GM21825 (cell line): ENCODE data around the gene SGTA.
"Not testable (repeated sequence)": the region's sequence is repeated elsewhere in the genome, so short reads cannot be mapped to it uniquely, and the experiment has no call there.

ENCODE experiments used
- ATAC-seq: cut with Tn5 transposase; IDR thresholded peaks from one replicate; pipeline ENCODE4 v1.9.1; 2021; ENCODE audit warnings: mild to moderate bottlenecking, moderate library complexity; ENCODE audit not compliant: unreplicated experiment

The SGTA gene

DNA sequence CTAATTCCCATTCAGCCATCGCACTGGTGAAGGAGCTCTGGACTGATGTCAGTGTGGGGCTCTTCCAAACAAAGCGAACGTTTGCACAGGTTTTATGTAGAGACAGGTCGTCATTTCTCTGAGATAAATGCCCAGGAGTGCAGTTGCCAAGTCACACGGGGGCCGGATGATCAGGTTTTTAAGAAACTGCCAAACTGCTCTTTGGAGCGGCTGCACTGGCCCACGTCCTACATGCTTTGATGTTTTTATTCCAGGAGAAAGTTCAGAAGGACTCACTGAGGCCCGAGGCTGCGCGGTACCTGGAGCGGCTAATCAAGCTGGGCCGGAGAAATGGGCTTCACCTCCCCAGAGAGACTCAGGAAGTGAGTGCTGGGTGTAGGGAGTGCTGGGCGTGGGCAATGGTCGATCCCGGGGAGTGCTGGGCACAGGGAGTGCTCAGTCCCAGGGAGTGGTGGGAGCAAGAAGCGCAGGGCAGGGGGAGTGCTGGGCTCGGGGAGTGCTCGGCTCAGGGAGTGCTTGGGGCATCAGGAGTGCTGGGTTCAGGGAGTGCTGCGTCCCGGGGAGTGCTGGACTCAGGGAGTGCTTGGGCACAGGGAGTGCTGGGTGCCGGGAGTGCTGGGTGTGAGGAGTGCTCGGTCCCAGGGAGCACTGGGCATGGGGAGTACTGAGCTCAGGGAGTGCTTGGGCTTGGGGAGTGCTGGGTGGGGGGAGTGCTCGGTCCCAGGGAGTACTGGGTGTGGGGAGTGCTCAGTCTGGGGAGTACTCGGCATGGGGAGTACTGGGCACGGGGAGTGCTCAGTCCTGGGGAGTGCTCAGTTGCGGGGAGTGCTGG is 13.0 kb upstream of the SGTA start:
- ATAC-seq: no peak

DNA sequence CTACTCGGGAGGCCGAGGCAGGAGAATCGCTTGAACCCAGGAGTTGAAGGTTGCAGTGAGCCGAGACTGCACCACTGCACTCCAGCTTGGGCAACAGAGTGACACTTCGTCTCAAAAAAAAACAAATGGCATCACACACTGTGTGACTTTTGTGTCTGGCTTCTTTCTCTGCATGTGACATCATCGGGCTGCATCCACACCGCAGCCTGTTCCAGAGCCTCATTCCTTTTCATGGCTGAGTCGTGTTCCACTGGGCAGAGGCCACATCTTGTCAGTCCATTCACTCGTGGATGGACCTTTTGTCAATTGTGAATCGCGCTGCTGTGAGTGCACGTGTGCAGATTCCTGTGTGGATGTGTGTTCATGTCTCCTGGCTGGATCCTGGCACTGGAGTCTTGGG is 10.5 kb upstream of the SGTA start:
- ATAC-seq: no peak

DNA sequence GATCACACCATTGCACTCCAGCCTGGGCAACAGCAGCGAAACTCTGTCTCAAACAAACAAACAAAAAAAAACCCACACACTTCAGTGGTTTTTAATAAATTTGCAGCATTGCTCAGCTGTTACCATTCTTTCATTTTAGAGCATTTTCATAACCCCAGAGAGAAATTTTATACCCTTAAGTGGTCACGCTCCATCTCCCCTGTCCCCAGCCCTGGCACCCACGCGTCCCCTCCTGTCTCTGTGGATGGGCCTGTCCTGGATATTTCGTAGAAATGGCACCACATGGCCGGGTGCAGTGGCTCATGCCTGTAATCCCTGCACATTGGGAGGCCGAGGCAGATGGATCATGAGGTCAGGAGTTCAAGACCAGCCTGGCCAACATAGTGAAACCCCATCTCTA is 10.1 kb upstream of the SGTA start:
- ATAC-seq: no peak

DNA sequence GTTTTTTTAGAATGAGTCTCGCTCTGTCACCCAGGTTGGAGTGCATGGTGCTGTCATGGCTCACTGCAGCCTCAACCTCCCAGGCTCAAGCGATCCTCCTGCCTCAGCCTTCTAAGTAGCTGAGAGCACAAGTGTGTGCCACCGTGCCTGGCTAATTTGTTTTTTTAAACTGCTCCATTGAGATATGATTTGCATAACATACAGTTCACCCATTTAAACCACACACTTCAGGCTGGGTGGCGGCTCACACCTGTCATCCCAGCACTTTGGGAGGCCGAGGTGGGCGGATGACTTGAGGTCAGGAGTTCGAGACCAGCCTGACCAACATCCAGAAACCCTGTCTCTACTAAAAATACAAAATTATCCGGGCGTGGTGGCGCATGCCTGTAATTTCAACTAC is 9.6 kb upstream of the SGTA start:
- ATAC-seq: not testable (repeated sequence)

DNA sequence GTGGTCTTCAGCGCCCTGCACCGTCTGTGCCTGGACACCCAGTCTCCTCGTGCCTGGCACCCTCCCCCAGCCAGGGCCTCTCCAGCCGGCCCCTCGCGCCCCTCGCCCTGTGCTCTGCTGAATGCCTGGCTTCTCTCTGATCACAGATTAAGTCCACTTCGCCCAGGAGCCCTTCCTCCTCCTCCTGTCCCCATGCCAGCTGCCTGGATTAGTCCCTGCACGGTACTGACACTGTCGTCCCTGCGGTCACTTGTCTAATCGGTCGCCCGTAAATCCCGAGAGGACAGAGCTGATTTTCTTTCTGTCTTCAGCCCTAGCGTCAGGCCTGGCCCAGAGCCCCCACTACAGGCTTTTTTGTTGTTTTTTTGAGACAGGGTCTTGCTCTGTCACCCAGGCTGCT is 8.8 kb upstream of the SGTA start:
- no peak for ATAC-seq

DNA sequence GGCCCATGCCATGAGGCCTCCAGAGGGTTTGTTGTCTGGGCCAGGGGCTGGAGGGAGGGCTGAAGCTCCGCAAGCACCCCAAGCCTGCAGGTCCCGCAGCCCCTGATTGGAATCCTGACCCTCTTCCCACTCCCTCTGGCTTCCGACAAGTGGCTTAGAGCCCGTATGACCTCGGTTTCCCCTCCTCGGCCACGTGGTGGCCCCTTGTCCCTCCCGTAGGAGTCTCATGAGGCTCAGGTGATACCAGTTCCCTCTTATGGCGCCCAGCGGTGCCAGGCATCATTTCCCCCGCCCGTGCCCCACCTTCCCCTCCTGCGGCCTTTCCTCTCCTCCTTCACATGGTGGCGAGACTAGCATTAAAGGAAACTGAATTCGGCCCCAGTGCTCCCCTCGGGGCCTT is 8.4 kb upstream of the SGTA start:
- no peak for ATAC-seq

DNA sequence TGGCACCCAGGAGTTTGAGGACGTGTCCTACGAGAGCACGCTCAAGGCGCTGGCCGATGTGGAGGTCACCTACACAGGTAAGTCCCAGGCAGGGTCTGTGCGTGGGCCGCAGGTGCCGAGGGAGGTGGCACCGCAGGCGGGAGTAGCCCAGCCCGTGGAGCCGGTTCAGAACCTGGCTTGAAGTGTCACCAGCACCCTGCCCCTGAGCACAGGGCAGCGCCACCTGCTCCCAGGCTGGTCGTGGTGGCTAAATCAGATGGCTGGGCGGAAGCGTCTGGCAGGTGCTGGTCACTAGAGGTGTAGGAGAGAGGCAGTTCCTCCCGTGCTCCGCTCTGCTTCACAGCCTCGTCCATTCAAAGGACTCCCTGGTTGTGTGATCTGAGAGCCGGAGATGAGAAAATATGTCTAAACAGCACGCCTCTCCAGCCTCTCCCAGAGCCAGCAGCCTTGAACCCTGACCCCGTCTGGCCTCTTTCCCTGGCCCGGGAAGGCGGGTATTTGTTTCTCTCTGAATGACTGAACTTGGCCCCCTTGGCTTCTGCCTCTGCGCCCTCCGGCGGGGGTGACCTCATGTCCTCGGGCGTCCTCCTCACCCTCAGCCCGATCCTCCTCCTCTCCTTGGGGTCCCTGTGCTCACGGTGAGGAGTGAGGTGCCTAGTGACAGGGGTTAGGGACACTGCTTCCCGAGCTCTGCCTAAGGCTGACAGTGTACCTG is 7.6 kb upstream of the SGTA start:
- ATAC-seq: no peak

DNA sequence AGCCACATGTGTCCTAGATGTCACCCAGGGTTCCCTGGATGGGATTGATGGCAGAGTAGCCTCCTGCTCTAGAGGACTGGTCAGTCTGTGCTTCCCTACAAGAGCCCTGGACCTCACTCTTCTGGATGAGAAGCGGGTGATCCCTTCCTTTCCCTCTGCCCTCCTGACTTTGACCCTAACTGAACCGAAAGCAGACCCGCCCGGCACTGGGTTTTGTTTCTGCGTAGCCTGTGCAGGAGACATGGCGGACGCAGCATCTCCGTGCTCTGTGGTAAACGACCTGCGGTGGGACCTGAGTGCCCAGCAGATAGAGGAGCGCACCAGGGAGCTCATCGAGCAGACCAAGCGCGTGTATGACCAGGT is 7.1 kb upstream of the SGTA start:
- ATAC-seq: no peak

DNA sequence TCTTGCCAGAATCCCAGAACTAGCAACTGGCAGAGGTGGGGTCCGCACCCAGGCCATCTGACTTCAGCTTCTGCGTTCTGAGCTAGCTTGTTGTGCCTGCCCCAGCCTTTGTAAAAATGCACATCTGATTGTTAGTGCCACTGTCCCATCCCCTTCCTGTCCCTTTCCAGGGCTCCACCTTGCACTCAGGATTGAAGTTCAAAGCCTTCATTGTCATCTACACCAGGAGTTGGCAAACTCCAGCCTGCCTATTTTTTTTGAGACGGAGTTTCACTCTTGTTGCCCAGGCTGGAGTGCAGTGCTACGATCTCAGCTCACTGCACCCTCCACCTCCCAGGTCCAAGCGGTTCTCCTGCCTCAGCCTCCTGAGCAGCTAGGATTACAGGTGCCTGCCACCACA is 5.2 kb upstream of the SGTA start:
- no peak for ATAC-seq

DNA sequence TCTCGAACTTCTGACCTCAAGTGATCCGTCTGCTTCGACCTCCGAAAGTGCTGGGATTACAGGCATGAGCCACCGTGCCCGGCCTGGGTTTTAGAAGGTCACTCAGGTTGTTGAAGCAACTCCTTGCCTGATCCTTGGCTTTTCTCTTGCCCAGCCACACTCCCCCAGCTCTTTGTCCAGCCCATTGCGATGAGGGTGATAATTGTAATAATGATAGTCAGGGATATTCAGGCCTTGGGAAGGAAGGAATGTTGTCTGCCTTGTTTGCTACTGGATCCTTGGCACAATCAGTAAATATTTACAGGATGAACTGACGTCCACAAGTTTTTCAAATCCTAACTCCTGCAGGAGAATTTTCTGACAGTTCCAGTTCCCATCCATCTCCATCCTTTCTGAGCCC is 4.0 kb upstream of the SGTA start:
- no peak for ATAC-seq

DNA sequence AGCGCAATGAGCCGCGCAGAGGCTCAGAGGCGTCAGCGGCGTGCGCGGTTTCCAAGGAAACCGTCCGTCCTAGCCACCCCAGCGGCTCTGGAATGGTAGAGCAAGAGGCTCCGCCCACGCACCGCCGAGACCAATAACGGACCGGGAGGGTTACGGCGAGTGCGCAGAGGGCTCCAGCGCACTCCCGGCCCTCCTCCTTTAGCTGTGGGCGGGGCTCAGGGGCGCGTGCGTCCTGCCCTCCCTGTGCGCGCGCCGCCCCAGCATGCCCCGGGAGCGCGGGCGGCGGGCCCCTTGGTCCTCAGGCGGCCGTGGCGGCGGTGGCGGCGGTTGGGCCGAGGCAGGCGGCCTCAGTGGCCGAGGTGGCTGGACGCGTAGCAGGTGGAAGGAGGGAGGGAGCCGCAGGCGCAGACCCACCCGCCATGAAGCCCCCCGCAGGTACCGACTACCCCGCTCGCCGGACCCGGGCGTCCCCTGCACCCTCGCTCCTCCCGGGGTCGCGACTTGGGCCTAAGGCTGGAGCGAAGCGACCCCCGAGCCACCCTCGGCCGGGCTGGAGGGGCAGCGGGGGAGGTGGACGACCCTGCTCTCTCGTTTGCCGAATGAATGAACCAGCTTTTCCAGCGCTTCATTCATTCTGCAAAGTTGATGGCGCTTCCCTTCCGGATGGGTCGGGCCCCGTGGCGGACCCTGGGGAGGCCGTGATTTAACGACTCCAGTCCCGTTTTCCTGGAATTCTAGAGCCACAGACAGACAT is 2.3 kb upstream of the SGTA start, which contains the start of gene THOP1:
TSS of gene THOP1 (plus strand) at position 260 of the 754 bp plus-strand sequence. CDS start at position 420, 160 bp downstream.
- peak; percentile 58 for ATAC-seq

DNA sequence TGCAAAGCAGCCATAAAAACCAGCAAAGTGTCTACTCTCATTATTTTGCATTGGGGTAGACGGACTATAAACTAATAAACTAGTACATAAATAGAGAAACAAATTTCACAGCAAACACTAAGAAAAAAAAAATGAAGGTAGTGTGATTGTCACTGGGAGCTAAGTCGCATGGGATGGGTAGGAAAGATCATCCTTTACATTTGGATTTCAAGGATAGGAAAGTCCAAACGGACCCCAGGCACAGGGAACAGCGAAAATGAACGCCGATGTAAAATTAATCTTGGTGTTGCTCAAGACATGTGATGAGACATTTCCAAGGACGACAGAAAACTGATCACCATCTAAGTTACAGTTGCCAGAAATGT is 690 bp upstream of the SGTA start:
- no peak for ATAC-seq

DNA sequence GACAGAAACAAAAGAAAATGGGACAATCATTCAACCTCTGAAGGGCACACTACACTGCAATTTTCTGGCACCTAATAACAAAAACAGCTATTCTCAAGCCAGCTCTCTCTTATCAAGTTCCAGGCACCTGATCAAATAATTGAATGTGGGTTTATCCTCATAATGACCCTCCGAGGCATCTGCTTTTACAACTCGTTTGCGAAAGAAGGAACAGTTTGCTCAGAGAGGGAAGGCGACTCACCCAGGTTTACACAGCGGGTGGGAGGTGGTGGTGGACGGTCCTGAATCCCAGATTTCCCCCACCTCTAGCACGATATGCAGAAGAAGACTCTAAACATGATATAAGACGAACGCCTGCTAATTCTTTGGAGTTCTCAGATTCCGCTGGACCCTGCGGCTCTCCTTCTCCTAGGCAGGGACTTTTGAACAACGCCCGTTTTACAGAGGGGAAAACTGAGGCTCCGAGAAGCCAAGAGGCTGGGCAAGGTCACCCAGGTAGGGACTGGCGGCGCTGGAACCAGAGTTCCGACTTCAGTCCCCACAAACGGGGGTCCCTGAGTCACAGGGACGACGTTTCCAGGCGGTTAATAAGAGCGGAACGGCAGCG is 641 bp downstream of the SGTA start:
- ATAC-seq: no peak

DNA sequence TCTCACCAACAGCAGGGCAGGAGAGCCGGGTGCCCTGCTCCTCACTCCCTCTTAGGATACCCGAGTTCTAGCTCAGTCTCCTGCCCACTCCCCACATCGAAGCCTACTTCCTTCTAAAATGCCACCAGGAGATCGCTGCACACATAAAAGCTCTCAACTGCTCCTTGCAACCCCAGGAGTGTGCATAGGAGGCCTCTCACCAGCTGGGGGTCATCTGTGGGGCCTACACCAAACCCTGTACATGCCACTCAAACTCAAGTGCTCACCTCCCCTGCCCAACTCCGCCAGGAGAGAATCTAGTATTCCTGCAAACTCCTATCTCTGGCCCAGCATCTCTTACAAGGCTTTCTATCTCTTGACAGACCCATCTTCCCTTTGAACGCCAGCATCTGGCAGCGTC is 2.8 kb downstream of the SGTA start:
- no peak for ATAC-seq

DNA sequence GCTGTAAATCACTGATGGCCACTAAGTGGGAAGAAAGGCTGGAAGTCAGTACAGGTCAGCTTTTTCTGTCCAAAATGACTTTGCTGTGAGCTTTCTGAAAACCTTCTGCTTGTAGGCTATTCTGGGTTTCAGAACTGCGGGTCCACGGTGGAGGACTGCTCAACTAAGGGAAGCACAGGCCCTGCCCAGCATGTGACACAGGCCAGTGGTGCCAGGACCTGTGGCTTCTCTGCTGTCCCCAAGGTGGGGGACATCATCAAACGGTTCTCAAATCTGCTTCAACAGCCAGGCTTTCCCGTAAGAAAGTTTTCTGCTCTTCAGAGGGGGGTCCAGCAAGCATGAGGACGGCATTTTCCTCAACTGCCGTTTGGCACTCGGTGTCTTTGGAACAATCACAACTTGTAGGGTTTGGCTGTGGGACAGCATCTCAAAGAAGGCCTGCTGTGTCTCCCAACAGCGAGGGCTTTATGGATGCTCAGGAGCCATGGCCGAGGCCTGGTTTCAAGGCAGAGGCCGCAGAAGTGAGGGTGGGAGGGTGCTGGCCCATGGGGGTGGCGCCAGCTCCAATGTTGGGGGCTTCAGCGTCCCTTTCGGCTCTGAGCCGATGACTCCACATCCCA is 3.8 kb downstream of the SGTA start:
- ATAC-seq: no peak

DNA sequence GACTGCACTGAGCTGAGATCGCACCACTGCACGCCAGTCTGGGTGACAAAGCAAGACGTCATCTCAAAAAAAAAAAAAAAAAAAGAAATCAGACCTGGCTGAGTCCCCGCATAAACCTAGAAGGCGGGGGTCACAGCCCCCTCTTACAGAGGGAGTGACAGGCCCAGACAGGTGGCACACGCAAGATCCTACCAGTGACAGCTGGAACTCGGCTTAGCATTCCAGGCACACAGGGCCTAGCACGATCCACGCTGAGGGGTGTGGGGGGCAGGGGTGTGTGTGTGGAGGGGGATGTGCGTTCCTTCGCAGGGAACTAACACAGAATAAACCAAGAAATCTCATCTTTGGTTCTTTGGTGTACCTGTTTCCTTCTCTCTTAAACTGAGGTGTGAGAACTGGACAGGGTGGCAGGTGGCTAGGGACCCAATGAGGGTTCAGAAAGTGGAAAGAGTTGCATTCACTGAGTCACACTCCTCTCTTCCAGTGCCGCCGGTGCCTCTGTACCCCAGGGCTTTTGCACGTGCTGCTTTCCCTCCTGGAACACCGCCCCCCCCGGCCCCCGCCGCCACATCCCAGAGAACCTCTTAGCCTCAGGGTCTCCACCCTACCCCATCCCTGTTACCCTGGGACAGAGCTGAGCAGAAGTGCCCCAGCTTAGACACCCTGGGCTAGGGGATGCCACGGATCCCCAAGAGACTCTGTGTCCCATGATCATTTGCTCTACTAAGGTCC is 5.0 kb downstream of the SGTA start:
- no peak for ATAC-seq

DNA sequence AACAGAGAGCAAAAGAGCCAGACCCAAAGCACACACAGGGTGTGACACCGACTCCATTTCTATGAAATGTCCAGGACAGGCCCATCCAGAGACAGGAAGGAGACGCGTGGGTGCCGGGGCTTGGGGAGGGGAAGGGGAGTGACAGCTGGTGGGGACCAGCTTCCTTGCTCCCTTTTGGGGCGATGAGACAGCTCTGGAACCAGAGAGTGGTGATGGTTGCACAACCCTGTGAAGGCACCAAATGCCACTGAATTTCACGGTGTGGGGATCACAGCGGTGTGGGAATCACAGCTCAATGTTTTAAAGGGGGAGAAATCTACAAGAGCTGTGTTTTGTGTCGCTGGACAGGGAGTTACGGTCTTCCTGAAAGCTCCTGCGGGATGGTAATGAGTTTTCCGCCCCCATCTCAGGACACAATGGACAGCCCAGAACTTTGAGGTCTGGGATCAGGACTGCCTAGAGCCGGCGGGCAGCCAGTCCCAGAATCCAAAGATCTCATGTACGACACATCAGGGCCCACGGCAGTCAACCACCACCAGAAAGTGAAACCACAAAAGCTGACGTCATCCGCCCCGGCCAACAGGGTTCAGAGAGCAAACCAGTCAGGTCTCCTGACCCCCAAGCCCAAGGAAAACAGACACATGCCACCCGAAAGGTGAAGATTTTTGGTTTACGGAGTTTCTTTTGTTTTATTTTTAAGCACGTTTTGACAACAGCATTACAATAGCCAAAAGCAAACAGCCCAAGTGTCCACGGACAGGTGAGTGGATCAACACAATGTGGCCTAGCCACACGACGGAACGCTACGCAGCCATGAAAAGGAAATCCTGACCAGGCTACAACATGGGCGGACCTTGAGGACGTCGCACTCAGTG is 7.3 kb downstream of the SGTA start:
- ATAC-seq: no peak

DNA sequence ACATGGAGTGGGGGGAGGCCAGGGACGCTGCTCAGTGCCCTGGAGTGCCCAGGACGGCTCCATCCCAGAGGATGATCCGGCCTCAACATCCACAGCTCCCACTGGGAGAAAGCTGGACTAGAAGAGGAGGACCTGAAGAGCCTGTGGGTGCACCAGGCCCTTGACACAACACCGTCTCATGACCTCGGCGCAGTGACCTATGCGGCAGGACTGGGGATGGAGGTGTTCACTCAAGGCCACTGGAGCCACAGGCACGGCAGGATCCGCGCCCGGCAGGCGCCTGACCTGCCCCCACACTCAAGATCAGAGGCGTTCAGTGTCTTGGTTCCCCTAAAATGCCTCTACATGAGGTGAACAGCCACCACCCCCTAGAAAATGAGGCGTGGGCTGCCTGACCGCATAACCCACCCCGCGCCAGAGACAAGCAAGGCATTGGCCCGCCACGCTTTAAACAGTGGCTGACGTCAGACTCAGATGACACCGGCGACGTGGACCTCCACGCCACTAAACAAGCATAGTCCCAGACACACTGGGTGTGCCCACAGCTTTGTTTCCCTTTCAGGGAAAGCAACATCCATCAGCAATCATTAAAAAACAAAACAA is 8.0 kb downstream of the SGTA start:
- no peak for ATAC-seq
